Glomerular visceral epithelial cell (primary cell): ENCODE data around the gene BRAT1.
"Not testable (repeated sequence)": the region's sequence is repeated elsewhere in the genome, so short reads cannot be mapped to it uniquely, and the experiment has no call there.

Experiments used
- DNase-seq: peaks from one replicate; pipeline ENCODE4 v3.0.0-alpha.2; 2016; ENCODE audit errors: extremely low spot score

The BRAT1 gene

DNA sequence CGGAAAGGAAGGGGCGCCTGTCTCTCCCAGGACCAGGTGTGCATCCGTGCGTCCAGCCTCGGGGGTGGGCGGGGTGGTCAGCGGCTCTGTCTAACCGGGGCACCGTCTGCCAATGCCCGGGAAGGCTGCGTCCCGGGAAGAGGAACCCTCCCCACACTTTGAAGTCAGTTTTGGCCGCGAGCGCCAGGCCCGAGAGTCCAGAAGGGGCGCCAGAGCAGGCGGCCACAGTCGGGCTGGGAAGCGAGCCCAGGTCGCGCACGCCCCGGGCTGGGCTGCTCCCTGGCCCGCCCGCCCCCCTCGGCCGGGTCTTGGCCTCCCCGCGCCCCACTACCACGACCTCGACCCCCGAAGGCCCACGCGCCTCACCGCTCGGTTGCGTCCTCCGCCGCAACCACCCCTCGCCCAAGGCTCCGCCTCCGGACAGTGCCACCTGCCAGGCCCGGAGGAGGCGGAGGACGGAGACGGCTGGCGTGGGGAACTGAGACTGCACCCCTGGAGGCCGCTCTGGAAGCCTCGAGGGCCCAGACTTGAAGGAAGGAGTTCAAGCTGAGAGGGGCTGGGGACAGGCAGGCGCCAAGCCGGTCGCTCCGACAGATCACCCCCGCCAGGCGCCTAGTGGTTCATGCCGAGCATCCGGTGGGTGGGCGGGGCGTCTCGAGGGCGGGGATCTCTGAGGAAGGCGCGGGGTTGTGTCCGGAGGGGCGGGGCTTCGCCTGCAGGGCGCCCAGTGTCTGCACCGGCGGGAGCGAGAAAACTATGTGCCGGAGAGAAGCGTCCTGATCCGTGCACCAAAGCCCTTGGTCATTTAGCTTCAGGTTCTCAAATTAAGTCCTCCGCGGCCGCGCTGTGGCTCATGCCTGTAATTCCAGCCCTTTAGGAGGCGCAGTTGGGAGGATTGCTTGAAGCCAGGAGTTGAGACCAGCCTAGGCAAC is at the start of gene BRAT1:
BRAT1 (minus strand) TSS at position 404 of the 932 bp plus-strand sequence. CDS start 1,093 bp downstream, outside the sequence.
- peak; percentile 93 for DNase-seq

DNA sequence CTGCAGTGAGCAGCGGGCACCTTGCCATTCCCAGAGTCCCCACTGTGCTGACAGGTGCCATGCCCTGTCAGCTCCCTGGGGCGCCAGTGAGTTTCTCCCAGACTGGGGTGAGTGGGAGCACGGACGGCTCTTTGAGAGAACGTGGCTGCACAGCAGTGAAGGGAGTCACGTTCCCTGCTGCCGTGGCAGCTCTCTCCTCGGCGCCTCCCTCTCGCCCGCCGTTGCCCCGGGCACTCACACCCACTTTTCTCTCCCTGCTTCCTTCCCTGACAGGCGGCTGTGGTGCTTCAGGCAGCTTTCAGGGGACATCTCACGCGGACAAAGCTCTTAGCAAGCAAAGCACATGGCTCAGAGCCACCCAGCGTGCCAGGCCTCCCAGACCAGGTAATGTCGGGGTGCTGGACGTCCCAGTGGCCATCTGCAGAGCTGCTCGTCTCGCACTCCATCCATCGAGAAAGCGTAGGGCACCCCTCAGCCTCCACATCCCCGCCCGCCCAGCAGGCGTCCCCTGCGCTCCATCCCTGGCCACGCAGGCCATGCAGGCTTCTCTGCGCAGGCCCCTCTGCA is 49.4 kb upstream of the BRAT1 start:
- DNase-seq, result no peak

DNA sequence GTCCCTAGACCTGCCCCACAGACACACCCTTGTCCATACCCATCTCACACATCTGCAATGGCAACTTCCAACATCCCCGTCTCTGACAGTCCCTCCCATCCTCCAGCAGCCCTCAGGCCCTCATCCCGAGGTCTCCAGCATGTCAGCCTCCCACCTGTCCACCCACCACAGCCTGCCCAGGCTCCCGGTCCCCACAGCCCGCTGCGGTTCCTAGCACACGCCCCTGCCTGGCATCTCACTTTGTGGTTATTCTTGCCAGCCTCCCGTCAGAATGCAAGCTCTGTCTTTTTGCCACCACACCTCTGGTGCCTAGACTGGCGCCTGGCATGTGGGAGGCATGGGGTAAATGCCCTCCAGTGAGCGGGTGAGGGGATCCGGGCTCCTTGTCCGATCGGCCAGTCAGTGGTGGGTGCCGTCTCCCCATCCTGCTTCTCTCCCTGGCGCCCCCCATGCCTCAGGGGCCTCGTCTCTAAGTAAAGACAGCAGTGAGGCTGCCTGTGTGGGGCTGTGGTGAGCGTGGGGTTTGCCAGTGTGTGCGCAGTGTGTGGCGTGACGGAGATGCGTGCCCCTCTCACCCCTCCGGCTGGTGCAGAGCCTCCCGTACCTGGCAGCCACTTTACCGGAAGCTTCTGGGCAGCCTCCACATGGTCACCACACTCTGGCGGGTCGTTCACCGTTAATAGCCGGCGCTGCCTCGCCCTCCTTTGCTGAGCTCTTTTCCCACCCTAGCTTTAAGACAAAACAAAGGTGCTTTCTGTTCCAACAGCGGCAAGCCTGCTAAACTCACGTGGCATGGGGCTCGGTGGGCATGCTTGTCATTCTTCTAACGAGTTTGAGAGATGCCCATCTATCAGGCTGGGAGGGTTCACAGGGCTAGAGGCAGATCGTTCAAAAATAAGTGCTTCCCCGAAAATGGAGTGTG is 48.0 kb upstream of the BRAT1 start:
- DNase-seq, result no peak

DNA sequence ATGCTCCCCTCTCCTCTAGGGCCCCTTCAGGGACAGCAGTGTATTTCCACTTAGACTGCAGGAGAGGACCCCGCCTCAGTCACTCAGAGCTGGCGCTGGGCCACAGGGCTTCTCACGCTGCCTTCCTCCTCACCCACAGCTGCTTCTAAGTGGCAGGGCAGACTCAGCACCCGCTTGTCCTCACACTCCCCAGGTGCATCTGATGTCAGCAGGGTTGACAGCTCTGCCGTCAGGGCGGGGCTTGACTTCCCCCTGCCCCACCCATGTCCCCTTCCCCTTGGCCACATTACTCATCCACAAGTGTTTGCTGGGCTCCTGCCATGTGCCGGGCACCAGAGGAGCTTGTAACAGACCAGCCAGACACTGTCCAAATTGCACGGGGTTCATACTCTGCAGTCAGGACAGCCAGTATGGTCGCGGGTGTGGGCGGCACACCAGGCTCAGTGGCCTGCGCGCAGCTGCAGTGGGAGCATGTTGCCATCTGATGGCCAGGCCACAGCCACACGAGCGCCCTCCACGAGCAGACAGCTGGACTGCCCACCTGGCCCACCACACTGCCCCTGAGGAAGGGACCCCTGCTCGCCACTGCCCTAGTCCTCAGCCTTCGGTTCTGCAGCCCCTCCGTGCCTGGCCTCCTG is 47.2 kb upstream of the BRAT1 start:
- no peak for DNase-seq

DNA sequence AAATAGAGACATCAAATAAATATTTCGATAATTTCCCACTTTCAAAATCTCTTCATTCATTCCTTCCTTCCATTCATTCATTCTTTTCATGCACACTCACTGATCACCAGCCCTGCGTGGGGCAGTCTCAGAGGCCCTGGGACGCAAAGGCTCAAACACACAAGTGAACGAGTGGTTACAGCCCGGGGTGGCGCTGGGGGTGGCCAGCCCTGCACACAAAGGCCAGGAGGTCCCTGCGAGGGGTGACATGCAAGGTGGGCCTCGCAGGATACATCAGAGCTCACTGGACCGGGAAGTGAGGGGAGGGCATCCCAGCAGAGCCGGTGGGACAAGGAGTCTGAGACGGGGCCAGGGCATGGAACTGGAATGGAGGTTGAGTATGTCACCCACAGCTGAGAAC is 46.6 kb upstream of the BRAT1 start:
- no peak for DNase-seq

DNA sequence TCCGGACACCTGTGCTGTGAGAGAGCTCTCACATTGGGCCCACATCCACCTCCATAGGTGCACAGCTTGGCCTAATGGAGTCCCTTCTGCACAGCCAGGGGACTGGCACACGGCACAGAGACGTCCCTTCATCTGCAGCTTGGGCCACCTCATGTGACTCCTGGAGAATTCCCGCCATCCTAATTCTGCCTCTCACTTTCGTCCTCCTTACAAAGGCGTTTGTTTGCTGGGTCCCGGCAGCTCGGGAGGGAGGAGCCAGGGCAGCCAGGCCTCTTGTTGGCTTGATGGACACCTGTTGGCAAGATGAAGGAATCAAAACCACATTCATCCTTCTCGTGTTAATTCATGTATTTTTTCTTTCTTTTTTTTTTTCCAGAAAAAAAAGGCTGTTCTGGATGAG is 45.7 kb upstream of the BRAT1 start:
- no peak for DNase-seq

DNA sequence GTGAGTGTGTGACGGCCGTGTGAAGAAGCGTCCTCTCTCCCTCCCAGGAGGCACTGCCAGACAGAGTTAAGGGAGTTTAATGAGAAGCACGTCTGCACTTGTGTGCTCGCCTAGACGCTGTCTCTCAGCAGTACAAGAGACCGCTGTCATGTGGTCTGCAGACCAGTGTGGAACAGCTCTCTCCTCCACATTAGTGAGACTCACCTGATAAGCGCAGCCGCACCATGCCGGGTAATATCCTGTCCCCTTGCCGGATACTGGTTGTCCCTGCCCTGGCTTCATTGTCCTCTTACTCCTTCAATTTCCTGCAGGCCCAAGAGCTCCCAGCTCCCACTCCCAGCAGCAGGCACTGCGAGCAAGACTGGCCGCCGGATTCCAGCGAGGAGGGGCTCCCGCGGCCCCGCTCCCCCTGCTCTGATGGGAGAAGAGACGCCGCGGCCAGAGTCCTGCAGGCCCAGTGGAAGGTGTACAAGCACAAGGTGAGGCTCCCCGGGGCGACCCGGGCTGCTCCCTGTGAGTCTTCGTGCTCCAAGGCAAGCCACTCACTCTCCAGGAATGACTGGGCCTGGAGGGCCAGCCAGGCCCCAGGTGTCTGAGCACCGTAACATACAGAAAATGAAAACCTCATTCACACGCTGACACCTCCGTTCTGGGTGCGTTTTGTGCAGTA is 43.0 kb upstream of the BRAT1 start:
- DNase-seq, result no peak

DNA sequence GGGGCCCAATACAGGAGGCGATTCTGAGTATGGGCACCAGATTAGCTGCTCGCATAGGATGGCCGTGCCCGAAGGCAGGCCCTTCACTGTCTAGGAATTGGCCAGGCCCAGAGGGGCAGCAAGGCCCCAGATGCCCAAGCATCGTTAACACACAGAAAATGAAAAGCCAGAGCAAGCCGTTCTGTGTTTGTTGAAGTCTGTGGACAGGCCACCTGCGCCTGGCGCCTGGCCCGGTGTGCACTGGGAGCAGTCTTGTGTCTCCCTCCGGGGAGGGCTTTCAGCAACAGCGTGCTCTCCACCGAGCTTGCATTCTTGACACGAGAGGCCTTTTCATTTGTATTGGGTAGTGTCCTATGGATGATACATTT is 41.9 kb upstream of the BRAT1 start:
- DNase-seq, result no peak

DNA sequence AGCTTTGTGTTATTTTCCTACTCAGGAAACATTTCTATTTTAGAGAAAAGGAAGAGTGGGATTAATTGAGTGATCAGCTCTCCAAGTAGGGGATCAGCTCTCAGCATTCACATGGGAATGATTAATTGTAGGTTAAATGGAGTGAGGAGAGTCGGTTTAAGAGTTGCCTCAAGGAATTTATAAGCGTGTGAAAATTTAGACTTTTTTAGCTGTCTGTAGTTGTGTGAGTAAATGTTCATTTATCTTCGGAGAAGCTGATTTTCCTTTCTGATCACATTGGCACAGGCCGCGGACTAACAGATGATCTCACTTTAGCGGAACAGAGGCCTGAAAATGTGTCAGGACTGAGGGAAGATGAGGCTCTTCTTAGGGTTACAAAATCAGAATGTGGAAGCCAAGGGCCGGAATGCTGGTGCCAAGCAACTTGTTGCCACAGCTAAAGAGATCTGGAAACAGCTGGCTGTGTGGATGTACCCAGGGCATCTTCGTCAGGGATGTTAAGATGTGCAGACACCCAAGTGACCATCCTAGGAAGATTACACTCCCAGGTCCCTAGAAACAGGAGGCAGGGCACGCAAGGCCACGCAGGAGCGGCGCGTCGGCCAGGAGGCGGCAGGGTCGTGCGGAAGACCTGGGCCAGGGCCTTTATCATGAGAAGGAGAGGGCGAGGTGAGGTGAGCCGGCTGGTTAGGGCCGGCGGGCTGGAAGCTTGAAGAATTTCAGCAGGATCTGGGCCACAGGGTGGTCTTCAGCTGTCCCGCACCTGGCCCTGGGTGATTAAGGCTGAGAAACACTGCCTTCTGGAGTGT is 41.3 kb upstream of the BRAT1 start:
- no peak for DNase-seq

DNA sequence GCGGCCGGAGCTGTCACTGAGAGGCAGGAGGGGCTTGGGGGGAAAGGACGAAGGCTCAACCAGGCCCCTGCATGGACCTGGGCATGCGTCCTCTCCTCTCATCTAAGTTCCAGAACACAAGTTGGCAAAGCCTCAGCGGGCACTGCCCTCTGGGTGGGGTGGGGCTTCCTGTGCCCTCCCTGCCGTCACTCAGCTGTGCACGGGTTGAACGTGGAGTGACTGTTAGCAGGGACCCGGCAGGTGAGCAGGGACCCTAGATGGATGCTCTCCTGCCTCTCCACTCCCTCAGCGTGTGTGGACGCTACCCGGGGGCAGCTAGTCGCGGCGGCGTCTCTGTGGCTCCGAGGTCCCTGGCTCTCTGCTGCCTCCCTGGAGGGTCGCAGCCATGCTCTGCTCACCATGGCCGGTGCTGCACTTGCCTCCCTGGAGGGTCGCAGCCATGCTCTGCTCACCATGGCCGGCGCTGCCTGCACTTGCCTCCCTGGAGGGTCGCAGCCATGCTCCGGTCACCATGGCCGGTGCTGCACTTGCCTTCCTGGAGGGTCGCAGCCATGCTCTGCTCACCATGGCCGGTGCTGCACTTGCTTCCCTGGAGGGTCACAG is 40.0 kb upstream of the BRAT1 start:
- DNase-seq, result no peak

DNA sequence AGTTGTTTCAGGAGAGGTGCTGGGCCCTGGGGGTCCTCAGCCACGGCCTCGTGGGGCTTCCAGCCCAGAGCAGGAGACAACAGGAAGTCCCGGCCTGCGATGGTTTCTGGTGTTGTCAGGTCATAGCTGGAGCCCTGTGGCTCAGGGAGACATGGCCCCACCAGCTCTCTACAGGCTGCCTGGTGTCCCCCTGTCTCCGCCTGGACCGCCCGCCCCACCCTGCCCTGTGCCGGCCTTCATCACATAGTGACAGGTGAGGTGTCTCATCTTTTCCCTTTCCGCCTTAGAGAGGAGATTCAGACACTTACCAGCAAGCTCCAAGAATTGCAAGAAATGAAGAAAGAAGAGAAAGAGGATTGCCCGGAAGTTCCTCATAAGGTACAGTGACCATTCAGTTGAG is 39.3 kb upstream of the BRAT1 start:
- no peak for DNase-seq

DNA sequence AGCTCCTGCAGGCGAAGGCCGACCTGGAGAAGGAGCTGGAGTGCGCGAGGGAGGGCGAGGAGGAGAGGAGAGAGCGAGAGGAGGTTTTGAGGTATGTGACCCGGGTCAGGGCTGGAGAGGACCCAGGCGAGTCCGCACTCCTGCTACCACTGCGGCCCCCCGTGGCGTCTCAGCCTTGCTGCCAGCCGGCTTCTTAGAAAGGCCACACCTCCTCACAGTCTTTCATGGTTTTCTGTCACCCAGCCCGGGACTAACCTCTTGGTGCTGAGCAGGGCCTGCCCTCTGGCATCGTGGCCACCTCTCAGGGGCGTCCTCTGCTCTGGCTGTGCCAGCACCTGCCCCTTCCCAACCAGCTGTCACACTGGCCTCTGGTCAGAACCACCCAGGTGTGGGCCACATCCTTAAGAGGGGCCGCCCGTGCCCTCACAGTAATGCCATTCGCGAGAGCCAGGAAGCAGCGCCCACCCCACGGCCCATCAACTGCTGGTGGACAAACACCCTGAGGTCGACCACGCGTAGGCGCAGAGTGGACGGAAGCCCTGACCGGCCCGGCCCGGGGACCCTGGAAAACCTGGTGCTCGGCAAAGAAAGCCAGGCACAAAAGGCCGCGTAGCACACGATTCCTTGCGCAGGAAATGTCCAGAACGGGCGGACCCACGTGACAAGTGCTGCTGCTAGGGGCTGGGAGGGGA is 37.9 kb upstream of the BRAT1 start:
- no peak for DNase-seq

DNA sequence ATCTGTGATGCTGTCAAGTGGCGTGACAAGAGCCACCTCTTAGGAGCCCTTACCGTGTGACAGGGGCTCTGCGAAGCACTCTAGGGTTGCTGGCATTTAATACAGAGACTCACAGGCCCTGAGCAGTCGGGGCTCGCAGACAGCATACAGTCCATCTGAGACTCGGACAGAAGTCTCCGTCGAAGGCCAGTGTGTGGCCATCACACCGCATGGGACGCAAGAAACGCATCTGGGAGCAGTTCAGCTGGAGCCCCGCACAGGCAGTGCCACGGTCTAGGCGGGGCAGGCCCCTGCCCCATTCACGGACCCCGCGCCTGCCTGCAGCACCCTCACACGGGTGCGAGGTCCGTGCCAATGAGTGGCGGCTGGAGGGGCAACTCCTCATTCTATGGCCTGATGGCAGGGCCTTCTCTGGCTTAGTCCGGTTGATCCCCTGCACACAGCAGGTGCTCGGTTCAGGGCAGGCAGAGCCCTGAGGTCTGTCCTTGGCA is 37.1 kb upstream of the BRAT1 start:
- DNase-seq, result no peak

DNA sequence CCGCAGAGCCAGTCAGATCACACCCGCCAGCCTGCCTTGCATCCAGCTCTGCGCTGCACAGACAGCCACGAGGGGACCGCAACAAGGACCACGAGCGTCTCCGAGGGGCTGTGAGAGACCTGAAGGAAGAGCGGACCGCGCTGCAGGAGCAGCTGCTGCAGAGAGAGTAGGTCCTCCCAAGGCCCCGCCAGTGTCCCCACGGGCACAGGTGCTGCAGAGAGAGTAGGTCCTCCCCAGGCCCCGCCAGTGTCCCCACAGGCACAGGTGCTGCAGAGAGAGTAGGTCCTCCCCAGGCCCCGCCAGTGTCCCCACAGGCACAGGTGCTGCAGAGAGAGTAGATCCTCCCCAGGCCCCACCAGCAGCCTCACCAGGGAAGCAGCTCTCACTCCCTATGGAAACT is 34.6 kb upstream of the BRAT1 start:
- DNase-seq, result not testable (repeated sequence)

DNA sequence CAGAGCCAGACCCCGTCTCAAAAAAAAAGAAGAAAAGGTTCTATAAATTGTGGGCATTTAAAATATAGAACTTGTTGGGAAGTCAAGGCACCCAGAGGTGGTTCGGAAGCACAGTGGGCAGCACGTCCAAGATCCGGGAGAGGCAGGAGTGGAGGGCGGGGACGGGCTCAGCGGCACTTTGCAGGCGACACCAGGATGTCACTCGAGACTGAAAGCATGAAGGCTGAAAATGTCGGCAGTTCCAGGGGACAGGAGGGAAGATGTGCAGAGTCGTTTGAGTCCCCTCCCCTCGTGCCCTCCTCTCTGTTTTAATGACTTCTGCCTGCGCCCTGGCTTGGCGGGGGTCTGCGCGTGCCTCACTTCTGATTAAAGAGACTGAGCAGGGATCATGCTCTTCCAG is 34.0 kb upstream of the BRAT1 start:
- DNase-seq, result no peak

DNA sequence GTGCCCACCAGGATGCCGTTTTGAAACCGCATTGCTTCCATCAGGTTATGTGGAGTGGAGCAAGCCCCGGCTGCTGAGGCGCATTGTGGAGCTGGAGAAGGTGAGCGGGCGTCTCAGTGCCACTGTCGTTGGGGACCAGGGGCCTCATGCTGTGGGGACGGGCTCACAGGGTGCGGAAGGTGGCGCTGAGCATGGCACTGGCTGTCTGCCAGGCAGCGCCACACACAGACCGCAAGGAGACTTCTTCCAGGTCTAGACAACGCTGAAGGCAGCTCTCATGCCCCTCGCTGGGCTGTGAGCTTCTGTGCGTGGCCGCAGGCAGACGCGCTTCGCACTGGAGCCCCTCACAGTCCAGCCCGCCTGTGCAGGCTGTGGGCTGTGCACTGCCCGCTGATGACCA is 32.5 kb upstream of the BRAT1 start:
- DNase-seq, result no peak

DNA sequence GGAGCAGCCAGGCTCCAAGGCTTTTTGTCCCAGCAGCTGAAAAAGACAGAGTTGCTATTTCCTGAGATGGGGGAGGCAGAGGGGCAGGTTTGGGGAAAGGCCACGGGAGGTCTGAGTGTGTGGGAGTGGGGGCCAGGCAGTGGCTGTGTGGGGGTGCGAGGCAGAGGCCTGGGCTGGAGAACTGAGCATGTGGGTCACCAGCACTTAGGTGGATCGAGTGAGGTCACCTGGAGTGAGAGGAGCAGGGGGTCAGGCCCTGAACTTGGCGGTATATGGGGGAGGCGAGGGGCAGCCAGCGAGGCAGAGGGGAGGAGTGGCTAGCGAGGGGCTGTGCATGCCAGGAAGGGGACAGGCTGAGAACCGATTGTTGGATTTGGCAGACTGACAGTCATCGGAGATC is 31.8 kb upstream of the BRAT1 start:
- no peak for DNase-seq

DNA sequence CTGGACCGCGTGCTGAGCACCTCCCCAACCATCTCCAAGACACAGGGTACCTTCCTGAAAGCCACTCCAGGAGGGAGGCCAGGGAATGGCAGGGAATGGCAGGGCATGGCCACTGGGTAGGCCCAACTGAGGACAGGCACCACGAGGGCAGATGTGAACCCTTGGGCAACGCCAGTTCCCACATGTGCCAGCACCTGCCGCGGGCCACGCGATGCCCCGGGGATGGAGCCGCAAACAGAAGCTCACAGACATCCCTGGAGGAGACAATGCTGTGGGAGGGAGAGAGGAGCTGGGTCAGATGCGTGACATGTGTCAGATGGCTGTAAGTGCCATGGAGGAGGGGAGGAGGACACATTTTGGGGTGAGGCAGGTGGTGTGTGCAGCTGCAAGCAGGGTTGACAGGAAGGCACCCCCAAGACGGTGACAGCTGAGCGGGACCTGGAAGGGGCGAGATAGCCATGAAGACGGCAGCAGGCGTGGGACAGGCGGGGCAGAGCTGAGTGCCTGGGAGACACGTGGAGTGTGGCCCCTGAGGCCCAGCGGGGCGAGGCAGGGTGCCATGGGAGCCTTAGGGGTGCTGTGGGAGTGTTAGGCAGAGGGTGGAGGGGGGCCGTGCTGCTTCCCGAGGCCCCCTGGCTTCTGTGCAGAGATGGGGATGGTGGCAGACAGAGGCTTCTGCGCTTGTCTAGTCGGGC is 31.1 kb upstream of the BRAT1 start:
- no peak for DNase-seq

DNA sequence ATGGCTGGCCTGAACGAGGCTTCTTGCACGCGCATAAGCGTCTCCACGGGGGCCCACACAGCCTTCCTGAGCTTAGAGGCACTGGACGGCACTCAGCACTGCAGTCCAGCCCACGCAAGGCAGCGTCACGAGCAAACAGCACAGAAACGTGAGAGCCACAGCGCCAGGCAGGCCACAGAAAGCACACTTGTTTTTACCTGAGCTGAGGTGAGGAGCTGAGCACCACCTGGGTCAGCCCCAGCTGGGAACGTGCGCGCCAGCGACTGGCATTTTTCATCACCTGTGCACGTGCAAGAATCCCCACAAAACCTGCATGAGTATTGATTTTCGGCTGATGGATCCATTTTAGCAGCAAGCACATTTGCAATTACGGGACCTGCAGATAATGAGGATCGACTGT is 30.1 kb upstream of the BRAT1 start:
- DNase-seq, result no peak
